OCI-LY7 (cell line): Measurements from ENCODE around the gene TNS3. TPM values are rescaled to one million over a fixed set of nuclear protein-coding genes. Genes with fewer than 3 reads are reported as not detected.

ENCODE experiments used
- BruUV-seq: library from RNA; stranded (reverse); fragments of 400-500 nt; replicated peaks from 2 replicates; lab custom pipeline; 2021; lab: Mats Ljungman, UMichigan
- CTCF ChIA-PET: fragments of 300-600 bp; sonication (Branson Sonifier 250); formaldehyde crosslinking; loops from one replicate; lab custom pipeline; 2022; ENCODE audit warnings: antibody characterized with exemption; ENCODE audit not compliant: unreplicated experiment; lab: Charles Lee
- POLR2A ChIA-PET: fragments of 300-600 bp; sonication (Branson Sonifier 250); formaldehyde crosslinking; loops from one replicate; lab custom pipeline; 2022; ENCODE audit warnings: antibody characterized with exemption; lab: Charles Lee
- DNase-seq: peaks from one replicate; pipeline ENCODE4 v3.0.0-alpha.2; 2015; ENCODE audit warnings: low spot score
- H2AFZ ChIP-seq: fragments of 200-600 bp; sonication (generic), shearing (Covaris generic); 2 replicates; pipeline ENCODE4 v1.6.1; 2014; ENCODE audit warnings: mild to moderate bottlenecking, antibody characterized with exemption, low read length, moderate library complexity
- H3K27ac ChIP-seq: fragments of 200-600 bp; sonication (generic); 2 replicates; pipeline ENCODE4 v1.5.1; 2014; ENCODE audit warnings: mixed run types, low read depth, mild to moderate bottlenecking, moderate library complexity, low read length, inconsistent platforms; ENCODE audit not compliant: poor library complexity, severe bottlenecking
- H3K36me3 ChIP-seq: fragments of 200-600 bp; sonication (generic); 2 replicates; pipeline ENCODE4 v1.6.1; 2014; ENCODE audit warnings: mild to moderate bottlenecking, antibody characterized with exemption, low read length, moderate library complexity, mixed read lengths; ENCODE audit not compliant: insufficient read depth
- H3K4me1 ChIP-seq: fragments of 200-600 bp; sonication (generic); 2 replicates; pipeline ENCODE4 v1.5.1; 2014; ENCODE audit warnings: mild to moderate bottlenecking, low read length; ENCODE audit not compliant: insufficient read depth, poor library complexity, severe bottlenecking
- H3K4me2 ChIP-seq: fragments of 200-600 bp; sonication (generic); 2 replicates; pipeline ENCODE4 v1.6.1; 2014; ENCODE audit warnings: mild to moderate bottlenecking, low read length
- H3K4me3 ChIP-seq: fragments of 200-600 bp; sonication (generic); 2 replicates; pipeline ENCODE4 v1.5.1; 2014; ENCODE audit warnings: mild to moderate bottlenecking, low read depth, low read length; ENCODE audit not compliant: poor library complexity, severe bottlenecking
- H3K79me2 ChIP-seq: fragments of 200-600 bp; sonication (generic); 2 replicates; pipeline ENCODE4 v1.6.1; 2016; ENCODE audit warnings: low read depth, mild to moderate bottlenecking, low read length, moderate library complexity, mixed read lengths; ENCODE audit not compliant: insufficient read depth
- H3K9me2 ChIP-seq: fragments of 200-600 bp; sonication (generic); 2 replicates; pipeline ENCODE4 v1.6.1; 2016; ENCODE audit warnings: mild to moderate bottlenecking, low read length, mixed read lengths; ENCODE audit not compliant: insufficient read depth
- H3K9me3 ChIP-seq: fragments of 200-600 bp; sonication (generic); 2 replicates; pipeline ENCODE4 v1.6.1; 2014; ENCODE audit warnings: mild to moderate bottlenecking, mixed run types, low read length, mixed read lengths
- H4K20me1 ChIP-seq: fragments of 200-600 bp; sonication (generic); 2 replicates; pipeline ENCODE4 v1.6.1; 2014; ENCODE audit warnings: mild to moderate bottlenecking, antibody characterized with exemption, low read length, moderate library complexity, mixed read lengths; ENCODE audit not compliant: insufficient read depth
- CTCF ChIP-seq: fragments of 200-600 bp; sonication (generic); conservative IDR thresholded peaks from 2 replicates; pipeline ENCODE4 v1.5.1; 2014; ENCODE audit warnings: mild to moderate bottlenecking, antibody characterized with exemption, low read length, moderate library complexity, mixed read lengths
- EZH2phosphoT487 ChIP-seq: fragments of 200-600 bp; sonication (generic); IDR thresholded peaks from 2 replicates; pipeline ENCODE4 v1.6.1; 2018; ENCODE audit warnings: low read depth, borderline replicate concordance, mild to moderate bottlenecking, mixed run types, antibody characterized with exemption, low read length, moderate library complexity, mixed read lengths
- intact Hi-C: fragments of 100-400 bp; cut with micrococcal nuclease; formaldehyde crosslinking; loops from one replicate; pipeline ENCODE4 v1.10.0; 2022; ENCODE audit not compliant: unreplicated experiment
- total RNA-seq, 2 experiments: library from RNA; depleted of rRNA in 1 of 2; stranded (reverse); fragments of >200 nt in 1 of 2; shearing (Covaris generic) in 1 of 2; gene quantifications; 2 replicates each; pipeline ENCODE4 v1.2.3, GENCODE V29; 2014 to 2022

TNS3 gene
- total RNA-seq, 2 experiments from 2014 or later, result 9.5 to 42.1 TPM

- Histone ChIP-seq H3K4me3 (no peak overlapping the region), H2AFZ (no peak overlapping the region), H3K27ac (no peak overlapping the region), H3K9me3 (no peaks in the 10 kb centered on the region), H3K4me2 (no peak overlapping the region), H3K79me2 (no peaks in the 10 kb centered on the region), H3K36me3 (no peaks in the 10 kb centered on the region), H3K9me2 (no peaks in the 10 kb centered on the region), H3K4me1 (no peaks in the 10 kb centered on the region), H4K20me1 (no peaks in the 10 kb centered on the region)
- TF ChIP-seq CTCF (no peak), EZH2phosphoT487 (no peak)
- DNase-seq, result no peak
- POLR2A ChIA-PET, result no interaction called here
- BruUV-seq, result no TSS peak
- CTCF ChIA-PET, result no interaction called here
- intact Hi-C loops, result loop anchor here (10.0 kb wide), 2 partner anchors 465 to 1315 kb away; partner anchors contain the start of gene IGFBP3
These were observed 341.9 kb downstream of the TNS3 start for GRCh38 chr7:47239931-47240421.

- Histone ChIP-seq H3K4me2 (no peak overlapping the region), H3K9me2 (no peaks in the 10 kb centered on the region), H2AFZ (no peak overlapping the region), H3K4me3 (no peak overlapping the region), H3K36me3 (no peaks in the 10 kb centered on the region), H3K9me3 (no peaks in the 10 kb centered on the region), H4K20me1 (no peaks in the 10 kb centered on the region), H3K27ac (no peak overlapping the region), H3K4me1 (no peaks in the 10 kb centered on the region), H3K79me2 (no peaks in the 10 kb centered on the region)
- no TSS peak for BruUV-seq
- intact Hi-C loops, result loop anchor here (10.0 kb wide), 2 partner anchors 464 to 1314 kb away; partner anchors contain the start of gene IGFBP3
- TF ChIP-seq CTCF (no peak), EZH2phosphoT487 (no peak)
- ChIA-PET POLR2A (no interaction called here), CTCF (no interaction called here)
- DNase-seq, result no peak
These were observed 342.9 kb downstream of the TNS3 start for GRCh38 chr7:47239034-47239433.

- H3K4me1 ChIP-seq, result no peaks in the 10 kb centered on the region
- ChIA-PET POLR2A (interaction anchor here (0.6 kb wide), 1 partner anchor 54 kb away, joined by 3 read pairs; no protein-coding TSS in a partner anchor), CTCF (no interaction called here)
- H3K36me3 ChIP-seq, result no peaks in the 10 kb centered on the region
- H3K4me2 ChIP-seq, result no peak overlapping the region
- DNase-seq, result no peak
- no peaks in the 10 kb centered on the region for H3K9me3 ChIP-seq
- H3K79me2 ChIP-seq, result no peaks in the 10 kb centered on the region
- no peaks in the 10 kb centered on the region for H4K20me1 ChIP-seq
- BruUV-seq, result no TSS peak
- intact Hi-C loops, result loop anchor here (10.0 kb wide), 2 partner anchors 462 to 1312 kb away; partner anchors contain the start of gene IGFBP3
- TF ChIP-seq EZH2phosphoT487 (no peak), CTCF (no peak)
- no peaks in the 10 kb centered on the region for H3K9me2 ChIP-seq
- no peak overlapping the region for H3K27ac ChIP-seq
- H3K4me3 ChIP-seq, result no peak overlapping the region
- no peak overlapping the region for H2AFZ ChIP-seq
These were observed 345.3 kb downstream of the TNS3 start for GRCh38 chr7:47236480-47237129.
